Measurements from ENCODE around the gene CNTN3.

Gene CNTN3

DNA sequence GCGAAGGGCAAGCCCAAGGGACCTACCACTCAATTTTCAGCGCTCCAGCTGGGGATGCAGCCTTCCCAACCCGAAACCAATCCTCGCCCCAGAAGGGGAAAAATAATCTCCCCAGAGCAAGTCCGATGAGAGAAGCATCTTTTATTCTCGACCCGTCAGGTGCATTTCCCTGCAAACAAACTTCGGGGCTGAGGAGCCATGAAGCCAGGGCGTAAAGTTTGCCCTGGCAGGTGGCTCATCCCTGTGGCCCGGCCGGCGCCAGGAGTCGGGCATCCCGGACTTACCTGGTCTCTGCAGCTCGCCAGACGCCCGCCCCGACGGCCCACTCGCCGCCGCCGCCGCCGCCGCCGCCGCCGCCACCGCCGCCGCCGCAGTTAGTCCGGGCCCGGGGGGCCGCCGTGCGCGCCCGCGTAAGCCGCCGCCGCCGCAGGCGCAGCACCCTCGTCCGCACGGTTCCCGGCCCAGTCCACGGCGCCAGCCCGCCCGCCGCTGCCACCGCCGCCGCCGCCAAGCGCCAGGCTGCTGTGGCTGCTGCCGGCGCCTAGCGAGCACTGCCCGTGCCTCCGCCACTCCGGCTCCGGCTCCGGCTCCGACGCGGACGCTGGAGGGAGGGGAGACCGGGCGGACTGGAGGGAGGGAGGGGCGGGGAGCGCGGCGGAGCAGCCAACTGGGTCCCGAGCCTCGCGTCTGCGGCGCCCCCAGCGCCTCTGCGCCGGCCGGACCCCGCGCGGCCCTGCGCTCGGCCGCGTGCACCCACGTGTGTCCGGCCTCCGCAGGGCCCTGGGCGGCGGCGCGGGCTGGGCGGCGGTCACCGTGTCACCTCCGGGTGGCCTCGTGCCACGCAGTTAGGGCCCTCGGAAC lies at the start of gene CNTN3:
TSS of gene CNTN3 (minus strand) at position 553 of the 861 bp plus-strand sequence. CDS start 93,547 bp downstream, outside the sequence.
- DNase-seq (ENCODE audit: low spot score) = no peak

DNA sequence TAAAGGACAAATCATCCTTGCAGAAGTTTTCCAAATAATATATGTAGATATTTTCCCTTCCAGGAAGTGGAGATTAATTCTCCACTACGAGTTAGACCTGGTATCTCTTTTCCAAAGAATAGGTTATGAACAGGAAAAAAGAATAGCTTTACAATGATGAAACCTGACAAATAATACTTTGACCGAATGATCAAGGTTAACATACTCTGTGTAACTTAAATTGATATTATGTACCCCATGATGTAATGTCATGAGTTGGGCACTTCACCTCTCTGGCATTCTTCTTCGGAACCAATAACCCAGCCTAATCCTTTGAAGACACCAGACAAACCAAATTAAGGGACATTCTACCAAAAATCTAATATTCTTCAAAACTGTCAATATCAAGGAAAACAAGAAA lies 48.7 kb upstream of the CNTN3 start:
- no peak for DNase-seq (ENCODE audit: low spot score)

DNA sequence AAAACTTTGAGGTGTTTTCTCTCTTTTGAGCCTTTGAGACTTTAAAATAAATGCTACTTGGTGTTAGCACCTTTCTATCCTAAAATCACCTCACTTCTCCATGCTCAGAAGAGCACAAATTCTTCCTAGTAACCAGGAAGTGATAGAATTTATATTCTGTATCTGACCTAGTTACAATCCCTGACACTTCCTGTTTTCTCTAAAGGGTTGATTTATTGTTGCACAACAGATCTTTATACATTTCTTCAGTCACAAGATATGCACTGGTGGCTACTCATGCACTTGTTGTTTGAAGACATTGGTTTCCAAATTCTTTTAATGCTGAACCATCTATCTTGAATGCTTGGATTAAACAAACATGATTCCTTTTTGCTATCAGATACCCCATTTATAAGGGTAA lies 47.2 kb upstream of the CNTN3 start:
- DNase-seq (ENCODE audit: low spot score) = no peak

DNA sequence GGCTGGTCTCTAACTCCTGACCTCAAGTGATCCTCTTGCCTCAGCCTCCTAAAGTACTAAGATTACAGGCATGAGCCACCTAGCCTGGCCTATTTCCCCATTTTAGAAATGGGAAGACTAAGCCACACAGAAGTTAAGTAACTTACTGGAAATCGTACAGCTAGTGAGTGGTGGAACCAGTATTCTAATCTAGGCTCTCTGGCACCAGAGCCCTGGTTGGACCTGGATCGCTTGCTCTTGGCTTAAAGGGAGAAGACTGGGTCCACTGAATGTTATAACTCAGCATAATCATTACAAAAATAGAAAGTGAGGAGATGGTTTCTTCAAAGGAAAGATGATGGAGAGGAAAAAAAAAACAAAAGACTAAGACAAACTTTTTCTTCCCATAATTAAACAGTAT lies 37.4 kb upstream of the CNTN3 start:
- DNase-seq (ENCODE audit: low spot score) = no peak

DNA sequence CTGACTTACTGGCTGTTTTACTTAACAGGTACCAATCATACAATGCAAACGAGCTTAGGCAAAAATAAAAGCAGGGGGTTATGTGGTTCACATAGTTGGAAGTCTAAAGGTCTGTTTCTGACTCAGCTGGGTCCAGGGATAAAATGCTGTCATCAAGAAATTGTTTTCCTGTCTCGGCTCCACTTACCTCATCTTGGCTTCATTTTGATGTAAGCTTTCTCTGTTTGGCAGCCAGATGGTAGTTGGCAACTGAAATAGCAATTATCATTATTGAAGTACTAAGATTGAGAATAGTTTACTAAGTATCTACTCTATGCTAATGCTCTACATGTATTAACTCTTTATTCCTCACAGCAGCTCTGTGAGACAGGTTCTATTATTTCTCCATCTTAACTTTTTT lies 36.8 kb upstream of the CNTN3 start:
- DNase-seq (ENCODE audit: low spot score) = no peak

DNA sequence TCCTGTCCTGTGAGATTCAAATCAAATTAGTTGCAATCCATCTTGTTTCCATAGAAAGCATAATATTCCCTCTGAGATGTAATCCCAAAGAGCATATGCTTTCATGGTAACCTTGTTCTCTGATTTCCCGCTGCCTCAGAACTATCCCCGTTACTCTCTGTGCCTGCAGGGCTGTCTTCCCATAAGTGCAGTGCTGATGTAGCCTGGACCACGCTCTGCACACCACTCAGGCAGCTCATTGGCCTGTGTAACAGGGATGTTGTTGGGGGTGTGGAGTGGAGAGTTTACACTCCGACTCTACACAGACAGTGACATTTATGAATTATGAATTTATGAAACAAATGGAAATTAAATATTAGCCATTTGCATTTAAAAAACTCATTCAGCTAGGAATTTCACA lies 33.6 kb upstream of the CNTN3 start:
- DNase-seq (ENCODE audit: low spot score) = no peak

DNA sequence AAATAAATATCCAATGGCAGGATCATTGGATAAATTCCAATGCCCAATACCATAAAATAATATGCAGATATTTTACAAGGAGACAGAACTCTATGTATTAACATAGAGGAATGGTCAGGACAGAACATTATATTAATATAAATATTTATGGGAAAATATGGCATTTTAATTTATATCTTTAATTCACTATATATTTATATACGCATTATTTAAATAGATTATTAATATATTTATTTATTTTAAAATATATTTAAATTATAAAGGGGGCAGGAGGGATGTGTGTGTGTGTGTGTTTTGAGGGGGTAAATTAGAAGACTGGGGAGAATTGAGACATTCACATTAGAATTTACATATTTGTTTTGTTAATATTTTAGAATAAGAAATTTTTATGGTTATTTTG lies 31.6 kb upstream of the CNTN3 start:
- no peak for DNase-seq (ENCODE audit: low spot score)

DNA sequence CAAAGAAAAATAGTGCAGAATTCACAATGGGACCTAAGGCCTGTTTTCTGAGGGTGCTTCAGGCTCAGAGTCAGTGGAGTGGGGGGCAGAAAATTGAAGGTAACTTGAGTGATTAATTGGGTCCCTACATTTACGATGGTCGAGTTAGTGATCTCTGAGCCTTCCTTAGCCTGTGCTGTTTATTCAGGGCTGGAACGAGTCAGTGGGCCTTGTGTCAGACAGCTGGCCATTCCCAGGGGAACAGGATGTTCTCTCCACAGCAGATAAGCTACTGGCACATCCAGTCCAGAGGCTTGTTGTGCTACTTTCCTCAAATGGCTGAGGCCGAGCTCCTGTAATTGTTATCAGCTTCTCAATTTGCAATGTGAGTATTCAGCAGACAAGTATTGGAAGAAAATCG lies 29.2 kb upstream of the CNTN3 start:
- no peak for DNase-seq (ENCODE audit: low spot score)

DNA sequence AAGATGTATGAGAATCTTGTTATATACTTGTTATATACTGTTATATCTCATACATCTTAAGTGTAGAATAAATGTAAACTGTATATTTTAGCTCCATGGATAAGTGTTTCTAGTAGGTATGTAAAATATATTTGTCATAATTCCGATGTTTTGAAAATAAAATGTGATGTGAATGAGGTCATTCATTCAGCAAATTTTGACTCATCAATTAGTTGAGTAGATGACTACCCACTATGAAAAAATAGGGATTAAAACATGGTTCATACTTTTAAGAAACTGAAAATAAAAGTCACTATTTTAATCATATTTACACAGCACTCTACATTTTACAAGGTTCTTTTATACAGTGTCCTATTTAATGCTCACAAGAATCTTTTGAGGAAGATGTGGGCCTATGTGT lies 28.4 kb upstream of the CNTN3 start:
- DNase-seq (ENCODE audit: low spot score) = no peak

DNA sequence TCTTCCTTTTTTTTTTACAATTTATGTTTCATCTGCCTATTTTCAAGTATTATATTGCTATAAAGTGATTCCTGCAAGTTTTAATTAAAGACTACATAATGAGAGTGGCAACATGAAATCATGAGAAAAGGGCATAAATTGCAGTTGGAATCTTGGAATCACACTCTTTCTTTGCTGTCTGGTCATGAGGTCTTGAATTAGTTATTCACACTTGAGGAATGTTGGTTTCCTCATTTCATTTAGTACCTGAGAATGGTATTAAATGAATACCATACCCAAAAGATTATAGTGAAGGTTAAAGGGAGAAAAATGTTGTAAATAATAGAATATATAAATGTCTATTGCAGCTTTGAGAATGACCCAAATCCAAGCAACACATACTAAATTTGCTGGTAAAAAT lies 25.8 kb upstream of the CNTN3 start:
- DNase-seq (ENCODE audit: low spot score) = no peak

DNA sequence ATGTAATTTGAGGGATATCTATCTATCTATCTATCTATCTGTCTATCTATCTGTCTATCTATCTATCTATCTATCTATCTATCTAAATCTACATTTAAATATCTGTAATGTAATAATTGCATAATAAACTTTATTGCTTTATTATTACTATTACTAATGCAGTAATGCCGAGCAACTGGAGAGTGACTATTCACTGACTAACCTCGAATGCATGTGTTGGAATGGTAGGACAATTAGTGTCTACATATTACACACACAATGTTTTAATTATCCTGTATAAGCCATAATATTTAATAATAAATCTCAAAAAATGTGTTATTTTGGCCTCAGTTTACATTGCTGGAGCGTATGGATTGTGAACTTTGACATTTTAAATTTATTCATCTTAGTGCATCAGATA lies 25.2 kb upstream of the CNTN3 start:
- DNase-seq (ENCODE audit: low spot score) = no peak

DNA sequence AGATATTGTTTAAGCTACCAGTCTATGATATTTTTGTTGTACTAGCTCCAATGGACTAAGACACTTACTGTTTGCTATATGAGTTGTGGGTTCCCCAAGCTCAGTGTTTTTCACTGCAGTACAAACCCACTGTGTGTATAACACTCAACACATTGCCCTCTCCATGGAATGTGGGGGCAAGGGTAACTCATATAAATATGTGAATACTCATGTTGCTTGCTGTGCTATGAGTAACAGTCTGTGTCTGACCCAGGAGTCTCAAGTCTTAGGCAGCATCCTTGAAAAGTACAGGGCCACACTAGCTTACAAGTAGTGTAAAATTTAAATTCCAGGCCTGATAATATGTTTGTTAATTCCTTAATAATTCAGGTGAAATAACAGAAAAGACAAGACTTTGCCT lies 22.5 kb upstream of the CNTN3 start:
- no peak for DNase-seq (ENCODE audit: low spot score)

DNA sequence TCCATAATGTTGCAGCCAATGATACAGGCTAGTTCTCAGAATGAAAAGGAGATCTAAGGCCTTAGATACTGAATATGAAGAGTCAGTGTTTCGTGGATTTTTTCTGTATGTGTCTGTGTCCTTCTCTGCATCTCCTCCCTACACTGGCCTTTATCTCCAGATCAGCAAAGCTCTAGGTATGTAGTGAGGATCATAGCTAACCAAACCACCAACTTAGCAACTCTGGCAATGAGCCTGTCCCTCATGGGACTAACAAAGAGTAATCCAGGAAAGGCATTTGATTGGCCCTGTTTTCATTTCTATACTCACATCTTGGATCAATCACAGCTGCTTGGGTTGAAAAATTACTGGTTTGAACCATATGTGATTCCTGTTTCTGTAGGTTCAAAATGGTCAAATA lies 18.6 kb upstream of the CNTN3 start:
- DNase-seq (ENCODE audit: low spot score) = no peak

DNA sequence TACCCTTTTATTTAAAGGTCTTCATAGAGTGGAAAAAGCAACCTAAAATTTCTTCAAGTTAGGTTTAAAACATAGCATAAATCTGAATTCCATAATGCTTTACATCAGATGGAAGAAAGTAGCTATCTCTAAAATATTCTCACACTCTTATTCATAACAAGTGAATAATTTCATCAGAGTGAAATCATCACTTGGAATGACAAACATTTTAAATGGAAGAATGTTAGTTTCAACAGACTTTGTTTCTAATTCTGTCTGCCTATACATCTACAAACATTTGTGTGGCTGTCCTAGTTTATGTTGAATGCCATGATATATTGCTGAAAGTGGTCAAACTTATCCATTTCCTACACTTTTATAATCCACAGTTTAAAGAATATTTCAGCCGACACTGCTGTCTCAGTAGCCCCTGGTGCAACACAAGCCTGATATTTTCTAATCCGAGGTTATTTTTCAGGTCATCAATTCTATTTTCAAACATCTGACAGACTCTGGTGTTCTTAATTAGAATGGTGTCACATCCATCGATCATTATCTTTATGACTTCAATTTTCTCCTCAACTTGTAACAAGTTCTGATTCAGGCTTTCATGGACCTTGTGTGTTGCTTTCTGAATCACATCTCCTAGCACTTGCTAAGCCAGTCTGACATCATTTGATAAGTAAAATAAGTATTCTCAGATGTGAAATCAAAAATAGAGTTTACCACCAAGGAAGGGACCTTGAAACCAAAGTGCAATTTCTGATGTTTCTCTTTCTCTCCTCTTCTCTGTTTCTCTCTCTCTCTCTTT lies 17.1 kb upstream of the CNTN3 start:
- DNase-seq (ENCODE audit: low spot score) = no peak

DNA sequence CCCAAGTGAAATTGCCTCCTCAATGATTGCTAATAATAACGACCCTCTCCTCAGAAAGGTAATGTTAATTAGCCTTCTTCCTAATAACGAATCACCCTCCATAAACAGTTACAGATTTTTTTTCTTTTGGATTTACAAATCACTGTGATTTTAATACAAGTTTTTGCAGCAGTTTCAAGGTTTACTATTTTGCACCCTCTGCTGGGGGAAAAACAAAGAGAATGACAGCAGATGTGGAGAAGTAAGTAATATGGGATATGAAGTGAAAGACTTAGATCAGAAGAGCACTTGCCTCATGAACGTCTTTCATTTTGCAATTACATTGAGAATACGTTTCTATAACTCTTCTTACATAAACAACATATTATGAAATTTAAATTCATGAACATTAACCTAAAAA lies 16.1 kb upstream of the CNTN3 start:
- no peak for DNase-seq (ENCODE audit: low spot score)

DNA sequence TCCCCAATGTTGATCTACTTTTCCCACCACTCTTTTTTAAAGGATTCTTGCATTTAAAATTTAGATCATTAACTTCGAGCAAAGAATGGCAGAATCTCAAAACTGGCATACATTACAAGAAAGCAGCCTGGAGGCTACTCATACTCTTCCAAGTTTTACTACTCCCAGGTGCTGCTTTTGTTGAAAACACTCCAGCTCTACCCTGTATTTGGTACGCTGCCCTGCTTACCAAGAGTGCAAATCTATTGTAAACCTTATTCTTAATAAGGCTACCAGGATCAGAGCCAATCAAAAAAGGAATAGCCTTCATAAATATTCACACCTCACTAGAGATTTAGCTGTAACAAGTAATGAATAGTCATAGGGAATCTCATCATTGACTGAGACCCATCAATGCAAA lies 11.6 kb upstream of the CNTN3 start:
- no peak for DNase-seq (ENCODE audit: low spot score)

DNA sequence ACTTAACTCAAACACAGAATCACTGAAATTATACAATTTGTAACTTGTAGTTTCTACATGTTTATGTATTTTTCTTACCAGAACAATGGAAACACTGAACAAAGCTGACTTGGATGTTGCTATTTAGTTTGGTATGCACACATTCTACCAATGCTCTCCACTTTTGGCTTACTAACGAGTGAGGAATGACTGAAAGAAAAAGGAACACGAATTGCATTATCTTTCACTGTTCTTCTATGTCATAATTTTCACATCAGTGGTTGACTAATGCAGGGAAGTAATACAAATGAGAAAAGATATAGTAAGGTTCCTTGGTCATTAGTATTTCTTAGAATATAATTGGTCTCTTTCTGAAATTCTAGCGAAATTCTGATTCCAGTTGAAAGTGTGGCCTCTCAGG lies 9.8 kb upstream of the CNTN3 start:
- DNase-seq (ENCODE audit: low spot score) = no peak

DNA sequence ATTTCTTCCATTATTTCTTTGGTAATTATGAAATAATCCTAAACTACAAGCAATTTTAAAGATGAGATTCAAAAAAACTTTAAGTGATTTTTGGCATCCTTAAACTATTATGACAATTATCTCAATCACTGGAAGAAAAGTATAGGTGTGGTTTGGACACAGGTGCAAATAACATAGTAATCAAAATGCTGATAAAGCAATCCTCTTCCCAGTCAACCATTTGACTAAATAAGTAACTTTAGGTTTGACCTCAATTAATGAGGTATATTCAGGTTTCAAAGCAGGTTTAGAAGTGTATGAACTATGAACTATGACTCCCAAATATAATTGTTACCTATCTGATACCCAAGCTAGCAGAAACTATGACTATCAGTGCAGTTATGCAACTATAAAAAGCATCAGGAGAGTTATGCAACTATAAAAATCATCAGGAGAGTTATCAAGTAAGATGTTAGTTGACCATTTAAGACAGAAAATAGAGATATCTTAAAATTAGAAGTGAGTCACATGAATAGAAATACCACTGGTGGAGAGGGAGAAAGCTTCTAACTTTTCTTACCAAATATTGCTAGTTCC lies 8.9 kb upstream of the CNTN3 start:
- no peak for DNase-seq (ENCODE audit: low spot score)

DNA sequence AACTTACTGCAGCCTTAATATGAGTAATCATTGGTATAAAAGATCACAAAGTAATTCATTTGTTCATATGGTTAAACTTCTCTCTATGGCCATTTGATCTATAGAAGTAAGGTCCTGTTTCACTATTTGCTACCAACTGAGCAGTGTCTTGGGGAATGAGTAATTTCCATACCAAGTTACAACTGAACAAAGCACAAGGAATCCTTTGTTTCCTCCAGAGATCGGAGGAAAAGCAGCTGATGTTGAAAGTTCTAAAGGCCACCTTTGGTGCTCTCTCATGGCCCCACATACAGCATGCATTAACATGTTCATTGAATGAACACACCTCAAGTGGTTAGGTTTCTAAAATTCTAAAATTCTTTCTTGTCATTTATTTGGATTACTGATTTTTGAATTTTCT lies 7.1 kb upstream of the CNTN3 start:
- no peak for DNase-seq (ENCODE audit: low spot score)

DNA sequence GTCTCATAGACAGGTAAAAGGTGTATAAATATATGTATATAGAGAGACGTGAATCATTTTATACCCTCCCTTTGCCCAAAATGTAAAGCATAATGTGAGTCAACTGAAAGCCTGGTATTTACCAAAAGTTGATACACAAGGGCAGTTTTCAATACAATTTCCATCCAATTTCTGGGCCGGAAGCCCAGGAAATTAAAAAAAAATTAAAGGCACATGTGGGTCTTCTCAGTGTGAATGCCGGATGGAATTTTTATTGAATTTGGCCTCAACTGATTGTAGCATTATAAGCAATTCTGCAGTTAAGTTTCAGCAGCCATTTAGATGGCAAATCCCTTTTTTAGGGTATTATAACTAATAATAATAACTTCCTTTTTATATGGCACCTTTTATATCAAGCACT lies 3.3 kb upstream of the CNTN3 start:
- DNase-seq (ENCODE audit: low spot score) = no peak

DNA sequence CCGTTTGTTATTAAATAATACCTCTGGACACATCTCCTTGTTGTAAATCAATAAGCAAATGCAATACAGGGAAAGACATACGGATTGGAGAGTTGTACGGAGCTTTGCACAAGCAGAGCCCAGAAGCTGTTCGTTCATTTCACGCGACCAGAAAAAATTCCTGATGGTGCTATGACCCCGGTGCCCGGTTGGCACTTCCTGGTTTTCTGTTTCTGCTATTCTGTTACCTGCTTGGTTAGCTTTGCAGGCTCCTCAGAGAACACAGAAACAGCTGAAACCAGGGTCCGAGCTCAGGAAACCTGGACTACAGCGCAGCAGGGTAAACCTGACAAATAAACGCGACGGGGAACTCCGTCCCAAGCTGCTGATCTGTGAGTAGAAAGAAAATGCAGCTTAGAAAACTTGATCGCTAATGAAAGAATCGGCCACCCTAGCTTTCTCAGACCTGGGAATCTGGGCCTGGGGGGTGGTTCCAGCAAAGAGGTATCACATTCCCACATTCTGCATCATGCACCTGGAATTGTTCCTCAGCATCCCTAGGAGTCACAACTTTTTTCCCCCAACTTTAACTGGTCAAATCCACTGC lies 845 bp downstream of the CNTN3 start:
- no peak for DNase-seq (ENCODE audit: low spot score)

DNA sequence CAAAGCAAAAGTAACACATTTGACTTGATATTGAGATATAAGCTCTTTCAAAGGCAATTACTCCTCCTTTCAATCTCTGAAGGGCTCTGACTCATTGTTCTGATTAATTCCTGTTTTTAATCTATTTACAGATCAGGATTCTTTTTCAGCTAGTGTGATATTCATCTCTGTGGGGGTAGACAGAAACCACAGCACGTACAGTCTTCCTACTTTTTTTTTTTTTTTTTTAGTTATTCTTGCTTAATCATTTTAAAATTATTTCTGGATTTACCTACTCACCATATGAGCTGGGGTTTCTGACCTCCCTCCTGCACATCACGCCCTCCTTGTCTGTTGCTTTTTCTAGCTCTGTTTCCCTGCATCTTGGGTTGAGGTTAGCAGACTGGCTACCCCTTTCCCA lies 1.4 kb downstream of the CNTN3 start:
- DNase-seq (ENCODE audit: low spot score) = no peak

DNA sequence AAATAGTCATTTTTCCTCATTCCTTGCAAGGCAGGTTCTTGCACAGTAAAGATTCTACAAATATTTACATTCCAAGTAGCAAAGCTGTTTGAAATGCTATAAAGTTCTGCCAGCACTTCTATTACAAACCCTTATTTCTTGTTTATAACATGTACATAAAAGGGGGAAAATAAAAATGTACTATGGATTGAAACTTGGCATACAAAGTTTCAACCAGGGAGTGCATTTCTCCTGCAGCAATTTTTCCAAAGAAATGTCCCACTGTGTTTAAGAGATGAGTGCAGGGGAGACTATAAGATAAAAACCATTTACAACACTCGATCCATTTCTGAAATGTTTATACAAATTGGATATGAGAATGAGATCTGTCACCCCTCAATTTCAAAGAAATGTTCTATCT lies 3.3 kb downstream of the CNTN3 start:
- no peak for DNase-seq (ENCODE audit: low spot score)
